K562 (cell line): ENCODE measurements around the gene PDE9A.
A peak's percentile ranks its signal among the peaks of the same experiment; 100 is the strongest.

Experiments
- JUNB ChIP-seq: fragments of 450-650 bp; formaldehyde crosslinking; conservative IDR thresholded peaks from 2 replicates; pipeline ENCODE4 v1.4.0; 2020; ENCODE audit warnings: mild to moderate bottlenecking
- RBM14 ChIP-seq: fragments of 200-400 bp; formaldehyde crosslinking; IDR thresholded peaks from 2 replicates; pipeline ENCODE4 v1.6.1; 2018; ENCODE audit warnings: low read depth, mild to moderate bottlenecking, low read length, moderate library complexity, borderline replicate concordance; ENCODE audit not compliant: insufficient read depth
- TF ChIP-seq, protein P1 (sequence below), 3 experiments: IDR thresholded peaks in 2 of 3; conservative IDR thresholded peaks in 1 of 3; 2 replicates each; pipeline ENCODE4 v1.5.1; 2011 to 2012; ENCODE audit warnings: low read length in 3 of 3, mild to moderate bottlenecking in 3 of 3, control low read depth in 2 of 3, improper control_type of control experiment in 1 of 3, inconsistent platforms in 1 of 3, low read depth in 1 of 3, mixed read lengths in 1 of 3, moderate library complexity in 1 of 3; ENCODE audit not compliant: insufficient read depth in 2 of 3
- TF ChIP-seq, protein P2 (sequence below): fragments of 250-450 bp; sonication (Bioruptor Pico); IDR thresholded peaks from 2 replicates; pipeline ENCODE4 v1.5.0; 2021; ENCODE audit warnings: mild to moderate bottlenecking, borderline replicate concordance

DNA sequence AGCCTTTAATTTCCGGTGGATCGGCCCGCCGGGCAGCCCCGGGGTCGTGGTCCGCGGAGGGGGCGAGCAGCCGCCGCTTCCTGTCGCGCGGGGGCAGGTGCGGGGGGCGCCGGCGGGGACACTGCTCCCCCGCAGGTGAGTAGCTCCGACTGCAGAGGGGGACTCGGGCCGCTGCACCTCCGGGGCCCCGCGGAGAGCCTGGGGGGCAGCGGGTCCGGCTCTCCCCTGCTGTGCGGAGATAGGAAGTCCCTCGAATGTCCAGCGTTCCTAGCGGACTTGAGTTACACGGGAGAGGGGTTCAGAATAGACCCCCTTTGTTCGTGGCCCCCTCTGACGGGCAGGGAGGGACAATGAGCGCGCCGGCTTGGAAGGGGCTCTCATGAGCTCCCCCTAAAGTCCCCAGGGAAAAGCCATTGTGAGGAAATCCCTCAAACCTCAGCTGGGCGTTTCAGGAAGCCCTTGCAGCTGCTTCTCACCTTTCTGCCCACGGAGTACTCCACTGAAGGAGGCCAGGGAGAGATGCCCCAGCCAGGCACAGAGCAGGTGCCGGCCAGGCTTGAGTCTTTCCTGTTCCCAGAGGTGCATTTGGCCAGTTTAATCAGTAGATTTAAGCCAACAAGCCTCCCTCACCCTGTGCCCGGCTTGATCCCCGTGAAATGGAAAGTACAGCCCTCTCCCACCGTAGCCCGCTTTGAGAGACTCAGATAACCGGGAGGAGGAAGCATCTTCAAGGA is 925 bp downstream of the PDE9A start:
- no peak for TF ChIP-seq RBM14
- TF ChIP-seq, protein P1, sequence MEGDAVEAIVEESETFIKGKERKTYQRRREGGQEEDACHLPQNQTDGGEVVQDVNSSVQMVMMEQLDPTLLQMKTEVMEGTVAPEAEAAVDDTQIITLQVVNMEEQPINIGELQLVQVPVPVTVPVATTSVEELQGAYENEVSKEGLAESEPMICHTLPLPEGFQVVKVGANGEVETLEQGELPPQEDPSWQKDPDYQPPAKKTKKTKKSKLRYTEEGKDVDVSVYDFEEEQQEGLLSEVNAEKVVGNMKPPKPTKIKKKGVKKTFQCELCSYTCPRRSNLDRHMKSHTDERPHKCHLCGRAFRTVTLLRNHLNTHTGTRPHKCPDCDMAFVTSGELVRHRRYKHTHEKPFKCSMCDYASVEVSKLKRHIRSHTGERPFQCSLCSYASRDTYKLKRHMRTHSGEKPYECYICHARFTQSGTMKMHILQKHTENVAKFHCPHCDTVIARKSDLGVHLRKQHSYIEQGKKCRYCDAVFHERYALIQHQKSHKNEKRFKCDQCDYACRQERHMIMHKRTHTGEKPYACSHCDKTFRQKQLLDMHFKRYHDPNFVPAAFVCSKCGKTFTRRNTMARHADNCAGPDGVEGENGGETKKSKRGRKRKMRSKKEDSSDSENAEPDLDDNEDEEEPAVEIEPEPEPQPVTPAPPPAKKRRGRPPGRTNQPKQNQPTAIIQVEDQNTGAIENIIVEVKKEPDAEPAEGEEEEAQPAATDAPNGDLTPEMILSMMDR (IDR thresholded peaks at IDR 0.05 in 2 of 3, conservative IDR thresholded peaks at IDR 0.05 in 1 of 3; ENCODE audit: insufficient read depth in 2 of 3, low read depth in 1 of 3, low read length in 3 of 3) = 0 out of 6 replicates have a peak, but pooled peaks of 1 of the 3 experiments have one; percentile 9
- TF ChIP-seq, protein P2, sequence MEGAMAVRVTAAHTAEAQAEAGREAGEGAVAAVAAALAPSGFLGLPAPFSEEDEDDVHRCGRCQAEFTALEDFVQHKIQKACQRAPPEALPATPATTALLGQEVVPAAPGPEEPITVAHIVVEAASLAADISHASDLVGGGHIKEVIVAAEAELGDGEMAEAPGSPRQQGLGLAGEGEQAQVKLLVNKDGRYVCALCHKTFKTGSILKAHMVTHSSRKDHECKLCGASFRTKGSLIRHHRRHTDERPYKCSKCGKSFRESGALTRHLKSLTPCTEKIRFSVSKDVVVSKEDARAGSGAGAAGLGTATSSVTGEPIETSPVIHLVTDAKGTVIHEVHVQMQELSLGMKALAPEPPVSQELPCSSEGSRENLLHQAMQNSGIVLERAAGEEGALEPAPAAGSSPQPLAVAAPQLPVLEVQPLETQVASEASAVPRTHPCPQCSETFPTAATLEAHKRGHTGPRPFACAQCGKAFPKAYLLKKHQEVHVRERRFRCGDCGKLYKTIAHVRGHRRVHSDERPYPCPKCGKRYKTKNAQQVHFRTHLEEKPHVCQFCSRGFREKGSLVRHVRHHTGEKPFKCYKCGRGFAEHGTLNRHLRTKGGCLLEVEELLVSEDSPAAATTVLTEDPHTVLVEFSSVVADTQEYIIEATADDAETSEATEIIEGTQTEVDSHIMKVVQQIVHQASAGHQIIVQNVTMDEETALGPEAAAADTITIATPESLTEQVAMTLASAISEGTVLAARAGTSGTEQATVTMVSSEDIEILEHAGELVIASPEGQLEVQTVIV = no peak
- TF ChIP-seq JUNB (CRISPR knock-in tag) = no peak
